ENCODE results near the gene RNF223.

The RNF223 gene

GRCh38 chr1:1055841-1056736, 18.0 kb downstream of the RNF223 start:
- DNase-seq (ENCODE audit: low read depth) = no peak
- TF ChIP-seq CTCF (IDR thresholded peaks at IDR 0.05; ENCODE audit: low read depth, low read length, missing control alignments) = no peak
- H3K4me3 ChIP-seq (ENCODE audit: low read depth, low read length) = no peak overlapping the region
- in situ Hi-C loops (cut with HindIII; ENCODE audit: low sequenced_read_pairs) = no loop called here

- DNase-seq (ENCODE audit: low read depth) = no peak
- in situ Hi-C loops (cut with HindIII; ENCODE audit: low sequenced_read_pairs) = no loop called here
- no peak overlapping the region for H3K4me3 ChIP-seq (ENCODE audit: low read depth, low read length)
- TF ChIP-seq CTCF (IDR thresholded peaks at IDR 0.05; ENCODE audit: low read depth, low read length, missing control alignments) = no peak
Observed at GRCh38 chr1:1054971-1055370, 19.1 kb downstream of the RNF223 start.

- in situ Hi-C loops (cut with HindIII; ENCODE audit: low sequenced_read_pairs) = no loop called here
- no peak for DNase-seq (ENCODE audit: low read depth)
- H3K4me3 ChIP-seq (ENCODE audit: low read depth, low read length) = no peak overlapping the region
- no peak for TF ChIP-seq CTCF (IDR thresholded peaks at IDR 0.05; ENCODE audit: low read depth, low read length, missing control alignments)
Observed at GRCh38 chr1:1054099-1054700, 19.9 kb downstream of the RNF223 start.

GRCh38 chr1:1053682-1054081, 20.4 kb downstream of the RNF223 start:
- H3K4me3 ChIP-seq (ENCODE audit: low read depth, low read length) = no peak overlapping the region
- no peak for TF ChIP-seq CTCF (IDR thresholded peaks at IDR 0.05; ENCODE audit: low read depth, low read length, missing control alignments)
- no peak for DNase-seq (ENCODE audit: low read depth)
- in situ Hi-C loops (cut with HindIII; ENCODE audit: low sequenced_read_pairs) = no loop called here

- H3K4me3 ChIP-seq (ENCODE audit: low read depth, low read length) = no peak overlapping the region
- no peak for DNase-seq (ENCODE audit: low read depth)
- in situ Hi-C loops (cut with HindIII; ENCODE audit: low sequenced_read_pairs) = no loop called here
- no peak for TF ChIP-seq CTCF (IDR thresholded peaks at IDR 0.05; ENCODE audit: low read depth, low read length, missing control alignments)
Observed at GRCh38 chr1:1053022-1053421, 21.1 kb downstream of the RNF223 start.

GRCh38 chr1:1052003-1052840, 21.9 kb downstream of the RNF223 start:
- no peak for TF ChIP-seq CTCF (IDR thresholded peaks at IDR 0.05; ENCODE audit: low read depth, low read length, missing control alignments)
- no peak for DNase-seq (ENCODE audit: low read depth)
- in situ Hi-C loops (cut with HindIII; ENCODE audit: low sequenced_read_pairs) = no loop called here
- no peak overlapping the region for H3K4me3 ChIP-seq (ENCODE audit: low read depth, low read length)

All from astrocyte of the cerebellum (primary cell).